NB4 (cell line): ENCODE data around the gene CLBA1.

Experiments used
- CTCF ChIP-seq: IDR thresholded peaks from one replicate; pipeline ENCODE4 v1.5.1; 2012; ENCODE audit warnings: low read depth, low read length
- POLR2A ChIP-seq: IDR thresholded peaks from 2 replicates; pipeline ENCODE4 v1.6.1; 2011; ENCODE audit warnings: mild to moderate bottlenecking; ENCODE audit not compliant: insufficient read length; ENCODE audit errors: extremely low read depth

- TF ChIP-seq CTCF: no peak
- no peak for TF ChIP-seq POLR2A
These were observed 48.4 kb upstream of the CLBA1 start for GRCh38 chr14:104937161-104937560.
